Sigmoid colon (tissue), 7 donors: Measurements from ENCODE around the gene NATD1. TPM values are rescaled to one million over a fixed set of nuclear protein-coding genes. Genes with fewer than 3 reads are reported as not detected.

Experiments used
- DNase-seq: peaks from one replicate; pipeline ENCODE4 v3.0.0-alpha.2; 2019
- H3K27ac ChIP-seq, 4 donors: fragments of 200-600 bp; sonication (generic); one replicate each; pipeline ENCODE4 v1.5.1; 2016 to 2019; ENCODE audit warnings: mild to moderate bottlenecking in 1 of 4
- H3K27me3 ChIP-seq, 3 donors: fragments of 200-600 bp; sonication (generic); one replicate each; pipeline ENCODE4 v1.5.1; 2019; ENCODE audit warnings: mild to moderate bottlenecking in 1 of 3
- H3K36me3 ChIP-seq, 4 donors: fragments of 200-600 bp; sonication (generic); one replicate each; pipeline ENCODE4 v1.5.1; 2016 to 2019
- H3K4me1 ChIP-seq, 4 donors: fragments of 200-600 bp; sonication (generic); one replicate each; pipeline ENCODE4 v1.5.1; 2017 to 2019
- H3K4me3 ChIP-seq, 4 donors: fragments of 200-600 bp; sonication (generic); one replicate each; pipeline ENCODE4 v1.5.1; 2017 to 2019; ENCODE audit warnings: mild to moderate bottlenecking in 2 of 4, moderate library complexity in 1 of 4
- H3K9me3 ChIP-seq, 4 donors: fragments of 200-600 bp in 3 of 4; sonication (generic) in 3 of 4; one replicate each; pipeline versions ENCODE4 v1.5.1 to v1.6.1; 2013 to 2019
- CTCF ChIP-seq, 4 experiments: fragments of 450-650 bp in 3 of 4; fragments of 200-600 bp in 1 of 4; IDR thresholded peaks; one replicate each; pipeline ENCODE4 v1.5.1; 2016 to 2019; ENCODE audit warnings: antibody characterized with exemption in 4 of 4, mild to moderate bottlenecking in 3 of 4, moderate library complexity in 2 of 4
- EP300 ChIP-seq, 4 donors: sonication (generic); formaldehyde crosslinking; IDR thresholded peaks; one replicate each; pipeline ENCODE4 v1.6.1; 2017; ENCODE audit warnings: antibody characterized with exemption in 4 of 4
- POLR2A ChIP-seq, 2 donors: fragments of 450-650 bp; IDR thresholded peaks; one replicate each; pipeline ENCODE4 v1.6.1; 2016; ENCODE audit warnings: antibody characterized with exemption in 2 of 2, mild to moderate bottlenecking in 2 of 2, moderate library complexity in 2 of 2
- POLR2AphosphoS5 ChIP-seq, 4 donors: sonication (generic); formaldehyde crosslinking; IDR thresholded peaks; one replicate each; pipeline ENCODE4 v1.6.1; 2017; ENCODE audit warnings: antibody characterized with exemption in 4 of 4
- WGBS, 2 donors: extraction: QIAGEN DNeasy Blood & Tissue Kit; methylation state at CpG; one replicate each; pipeline ENCODE4 v1.1.7; 2013; 5-methylcytosine and 5-hydroxymethylcytosine counted together
- intact Hi-C: fragments of 100-400 bp; cut with DNase I; formaldehyde crosslinking; loops from one replicate; pipeline ENCODE4 v1.15.1; 2023
- polyA plus RNA-seq, 3 donors: library from polyadenylated mRNA; stranded (reverse); fragments of 200-250 nt; gene quantifications; one replicate each; pipeline ENCODE4 v1.2.3, GENCODE V29; 2013
- total RNA-seq, 4 donors: library from RNA; depleted of rRNA; stranded (reverse); fragments of >200 nt; gene quantifications; one replicate each; pipeline ENCODE4 v1.1.0, GENCODE V29; 2016
- donor health status: healthy with polysubstance abuse.
- donor health status: Bipolar disorder and iron deficiency.
- donor health status: healthy.

Gene NATD1
- total and polyA plus RNA-seq, 7 donors, result 2.5 to 13.8 (median 6.8) TPM

- H3K36me3 ChIP-seq, result no peaks in the 10 kb centered on the region
- WGBS, 2 donors, result 78 to 80% methylated on average over 11 of the region's 11 CpGs
- intact Hi-C loops, result no loop called here
- no peak overlapping the region for H3K4me3 ChIP-seq
- peaks cover 0 to 65% (median 53%) of the 10 kb centered on the region in 4 donors for H3K4me1 ChIP-seq
- peak overlapping the region; percentile 91 to 99 (median 98) for H3K27ac ChIP-seq
- no peaks in the 10 kb centered on the region for H3K27me3 ChIP-seq
- H3K9me3 ChIP-seq, result no peaks in the 10 kb centered on the region
- TF ChIP-seq POLR2A (IDR thresholded peaks at IDR 0.05) (no peak), POLR2AphosphoS5 (IDR thresholded peaks at IDR 0.05) (no peak), EP300 (IDR thresholded peaks at IDR 0.05) (no peak), CTCF (IDR thresholded peaks at IDR 0.05) (no peak)
- no peak for DNase-seq
Observed at GRCh38 chr17:21289175-21289901, 36.1 kb upstream of the NATD1 start.

GRCh38 chr17:21288571-21289017, 35.4 kb upstream of the NATD1 start:
- 26 to 44% methylated on average over 6 of the region's 6 CpGs for WGBS, 2 donors
- intact Hi-C loops, result no loop called here
- no peaks in the 10 kb centered on the region for H3K36me3 ChIP-seq
- peaks cover 0 to 68% (median 58%) of the 10 kb centered on the region in 4 donors for H3K4me1 ChIP-seq
- DNase-seq, result no peak
- no peaks in the 10 kb centered on the region for H3K9me3 ChIP-seq
- peak overlapping the region; percentile 91 to 99 (median 98) for H3K27ac ChIP-seq
- H3K4me3 ChIP-seq, result peak overlapping the region in 2 of 4 donors; percentile 91 to 97
- no peaks in the 10 kb centered on the region for H3K27me3 ChIP-seq
- TF ChIP-seq CTCF (IDR thresholded peaks at IDR 0.05) (no peak), POLR2AphosphoS5 (IDR thresholded peaks at IDR 0.05) (no peak), POLR2A (IDR thresholded peaks at IDR 0.05) (no peak), EP300 (IDR thresholded peaks at IDR 0.05) (no peak)

GRCh38 chr17:21287703-21288449, 34.7 kb upstream of the NATD1 start:
- no peaks in the 10 kb centered on the region for H3K36me3 ChIP-seq
- peak in 2 of 4 donors; percentile 80 to 96 for TF ChIP-seq EP300 (IDR thresholded peaks at IDR 0.05)
- peak; percentile 67 to 93 (median 78) for TF ChIP-seq POLR2AphosphoS5 (IDR thresholded peaks at IDR 0.05)
- no peak for TF ChIP-seq CTCF (IDR thresholded peaks at IDR 0.05)
- peak; percentile 22 to 49 for TF ChIP-seq POLR2A (IDR thresholded peaks at IDR 0.05)
- DNase-seq, result peak; percentile 98
- WGBS, 2 donors, result 1 to 4% methylated on average over 18 of the region's 18 CpGs
- H3K27ac ChIP-seq, result peak overlapping the region; percentile 91 to 99 (median 98)
- H3K27me3 ChIP-seq, result no peaks in the 10 kb centered on the region
- no peaks in the 10 kb centered on the region for H3K9me3 ChIP-seq
- H3K4me3 ChIP-seq, result peak overlapping the region in 3 of 4 donors; percentile 14 to 97 (median 91)
- H3K4me1 ChIP-seq, result peaks cover 0 to 73% (median 64%) of the 10 kb centered on the region in 4 donors
- intact Hi-C loops, result no loop called here

- no peaks in the 10 kb centered on the region for H3K36me3 ChIP-seq
- DNase-seq, result no peak
- H3K4me3 ChIP-seq, result peak overlapping the region in 3 of 4 donors; percentile 82 to 97 (median 91)
- peak overlapping the region; percentile 91 to 99 (median 98) for H3K27ac ChIP-seq
- H3K9me3 ChIP-seq, result no peaks in the 10 kb centered on the region
- intact Hi-C loops, result no loop called here
- peaks cover 0 to 79% (median 72%) of the 10 kb centered on the region in 4 donors for H3K4me1 ChIP-seq
- WGBS, 2 donors, result 10 to 37% methylated on average over 9 of the region's 9 CpGs
- no peaks in the 10 kb centered on the region for H3K27me3 ChIP-seq
- TF ChIP-seq CTCF (IDR thresholded peaks at IDR 0.05) (no peak), POLR2A (IDR thresholded peaks at IDR 0.05) (no peak), POLR2AphosphoS5 (IDR thresholded peaks at IDR 0.05) (no peak), EP300 (IDR thresholded peaks at IDR 0.05) (no peak)
Observed at GRCh38 chr17:21286909-21287702, 33.9 kb upstream of the NATD1 start.
